Activated CD8-positive, alpha-beta memory T cell treated with anti-CD3 and anti-CD28 coated beads for 4 hours (primary cell): ENCODE measurements around the gene ADAMTS9.

Experiments
- DNase-seq, 2 donors: peaks; one replicate each; pipeline ENCODE4 v3.0.0-alpha.2; 2020; ENCODE audit warnings: low read depth in 2 of 2

ADAMTS9 gene

DNA sequence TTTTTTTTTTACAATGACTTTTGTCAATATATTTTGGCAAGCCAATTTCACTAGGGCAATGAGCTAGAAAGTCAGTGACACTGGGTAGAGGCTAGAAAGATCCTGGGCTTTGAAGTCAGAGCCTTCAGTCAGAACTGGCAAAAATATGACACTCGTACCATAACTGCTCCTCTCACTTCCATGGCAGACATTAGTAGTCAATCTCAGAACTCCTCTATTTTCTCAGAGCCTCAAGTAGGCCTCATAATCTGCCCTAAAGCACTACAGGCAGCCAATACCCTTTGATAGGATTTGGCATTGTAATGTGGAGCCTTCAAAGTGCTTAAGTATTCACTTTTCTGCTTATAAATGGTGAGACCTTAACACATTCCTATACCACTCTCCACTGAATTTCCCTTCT, 67.8 kb downstream of the ADAMTS9 start:
- DNase-seq, result no peak

DNA sequence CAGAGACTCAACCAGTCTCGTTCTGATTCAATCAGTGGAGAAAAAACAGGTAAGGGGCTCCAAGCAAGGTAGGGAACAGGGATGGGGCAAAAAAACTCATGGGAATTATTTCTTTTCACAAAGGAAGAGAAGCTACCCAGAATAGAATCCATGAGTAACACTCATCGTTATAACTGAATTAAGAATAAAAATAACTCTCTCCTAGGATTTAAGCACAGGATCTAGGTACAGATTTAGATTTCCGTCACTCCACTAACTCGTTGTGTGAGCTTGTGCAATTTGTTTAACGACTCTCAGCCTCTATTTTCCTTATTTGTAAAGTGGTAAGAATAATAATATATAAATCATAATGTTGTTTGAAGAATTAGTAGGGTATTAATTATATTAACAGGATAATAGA, 68.6 kb downstream of the ADAMTS9 start:
- no peak for DNase-seq

DNA sequence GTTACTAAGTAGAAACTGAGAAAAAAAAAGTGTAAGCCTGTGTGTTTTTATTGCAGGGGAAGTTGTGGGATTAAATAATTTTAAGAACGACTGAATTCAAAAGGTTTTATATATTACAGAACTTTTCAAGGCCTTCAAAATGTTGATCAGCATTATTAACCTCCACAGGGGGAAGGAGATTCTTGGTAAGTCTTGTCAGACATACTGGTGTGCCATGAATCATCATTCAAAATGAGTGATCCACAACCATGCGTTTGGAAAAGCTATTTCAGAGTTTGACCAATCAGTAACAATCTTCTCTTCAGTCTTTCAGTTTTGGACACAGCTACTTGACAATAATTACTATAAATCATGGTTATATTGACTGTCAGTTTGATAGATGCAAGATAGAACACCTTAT, 70.2 kb downstream of the ADAMTS9 start:
- DNase-seq, result no peak

DNA sequence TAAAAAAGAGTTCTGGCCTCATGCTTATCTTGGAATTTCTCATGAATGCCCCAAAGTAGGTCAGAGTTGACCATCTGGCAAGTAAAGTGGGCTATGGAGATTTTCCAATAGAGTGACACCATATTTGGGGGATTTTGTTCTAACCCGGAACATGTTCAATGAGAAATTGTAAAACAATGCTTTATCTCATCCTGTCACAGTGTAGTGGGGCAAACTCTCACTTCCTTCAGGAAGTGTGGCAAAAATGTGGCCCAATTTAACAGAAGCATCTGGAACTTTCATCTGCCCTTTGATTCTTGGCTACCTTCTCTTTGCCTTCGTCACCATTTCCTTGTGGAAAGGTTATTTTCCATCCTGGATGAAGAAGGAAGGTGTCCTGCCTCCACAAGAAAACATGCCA, 70.8 kb downstream of the ADAMTS9 start:
- no peak for DNase-seq

DNA sequence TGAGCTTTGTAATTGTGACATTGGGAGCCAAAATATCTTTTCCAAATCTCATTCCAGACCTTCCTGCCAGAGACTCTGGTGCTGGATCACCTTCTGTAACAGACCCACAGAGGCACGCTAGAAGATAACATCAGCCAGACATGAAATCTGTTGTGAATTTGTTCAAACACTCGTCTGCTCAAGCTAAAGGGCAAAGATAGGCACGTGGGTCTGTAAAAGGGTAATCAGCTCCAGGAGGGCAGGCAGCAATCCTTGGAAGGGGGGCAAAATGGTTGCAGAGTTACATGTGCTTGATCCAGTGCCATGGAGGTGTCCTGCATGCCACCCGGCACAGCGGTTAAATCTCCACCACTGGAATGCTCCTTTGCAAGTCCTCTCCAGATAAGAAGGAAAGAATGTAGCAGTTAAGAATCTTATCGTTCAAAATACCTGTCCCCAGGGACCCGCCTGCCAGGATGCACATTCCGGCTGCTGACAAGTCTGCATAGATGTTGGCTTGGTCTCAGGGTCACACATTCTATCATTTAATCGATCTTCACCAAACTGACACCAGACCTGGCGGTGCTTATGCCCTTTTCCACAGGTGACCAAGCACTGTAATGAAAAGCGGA, 74.8 kb downstream of the ADAMTS9 start:
- no peak for DNase-seq

DNA sequence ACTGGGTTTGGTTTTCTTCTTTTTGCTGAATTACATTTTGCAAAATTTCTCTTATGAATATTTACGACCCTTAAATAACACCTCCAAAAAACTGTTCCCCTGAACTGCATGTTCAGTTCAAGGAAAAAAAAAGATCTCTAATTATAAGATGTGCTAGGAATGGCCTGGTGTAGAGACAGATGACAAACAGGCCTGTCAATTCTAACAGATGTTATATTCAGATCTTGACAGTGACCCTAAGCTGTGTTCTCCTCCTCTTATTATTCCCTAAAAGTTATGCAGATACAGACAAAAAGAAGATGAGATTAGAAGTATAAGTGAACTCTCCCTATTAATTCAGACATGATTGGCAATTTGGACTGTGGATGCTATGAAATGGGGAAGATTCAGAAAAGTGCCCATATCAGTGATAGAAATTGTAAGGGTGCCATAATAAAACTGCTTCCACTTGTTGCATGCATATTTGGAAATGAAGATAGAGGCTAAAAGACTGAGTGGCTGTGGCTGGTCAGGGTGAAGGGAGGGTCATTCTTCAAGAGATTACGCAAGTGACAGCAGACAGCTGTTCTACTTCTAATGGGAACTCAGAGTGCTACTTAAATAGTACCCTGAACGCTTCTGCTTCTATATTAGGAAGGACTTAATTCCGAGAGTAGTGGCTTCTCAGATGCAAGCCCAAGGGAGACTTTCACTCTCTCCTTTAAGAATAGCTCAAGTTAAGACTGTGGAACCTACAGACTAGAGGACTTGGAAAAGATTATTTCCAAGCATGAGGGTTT, 75.5 kb downstream of the ADAMTS9 start:
- DNase-seq, result no peak

DNA sequence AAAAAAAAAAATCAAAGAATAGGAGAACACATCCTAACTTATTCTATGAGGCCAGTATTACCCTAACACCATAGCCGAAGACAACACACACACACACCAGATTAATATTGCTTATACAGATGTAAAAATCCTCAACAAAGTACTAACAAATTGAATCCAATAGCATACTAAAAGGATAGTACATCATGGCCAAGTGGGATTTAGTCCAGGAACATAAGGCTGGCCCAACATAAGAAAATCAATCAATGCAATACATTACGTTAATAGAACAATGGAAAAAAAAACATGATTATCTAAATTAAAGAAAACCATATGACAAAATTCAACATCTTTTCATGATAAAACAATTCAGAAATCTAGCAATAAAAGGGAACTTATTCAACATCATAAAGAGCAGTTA, 79.1 kb downstream of the ADAMTS9 start:
- no peak for DNase-seq

DNA sequence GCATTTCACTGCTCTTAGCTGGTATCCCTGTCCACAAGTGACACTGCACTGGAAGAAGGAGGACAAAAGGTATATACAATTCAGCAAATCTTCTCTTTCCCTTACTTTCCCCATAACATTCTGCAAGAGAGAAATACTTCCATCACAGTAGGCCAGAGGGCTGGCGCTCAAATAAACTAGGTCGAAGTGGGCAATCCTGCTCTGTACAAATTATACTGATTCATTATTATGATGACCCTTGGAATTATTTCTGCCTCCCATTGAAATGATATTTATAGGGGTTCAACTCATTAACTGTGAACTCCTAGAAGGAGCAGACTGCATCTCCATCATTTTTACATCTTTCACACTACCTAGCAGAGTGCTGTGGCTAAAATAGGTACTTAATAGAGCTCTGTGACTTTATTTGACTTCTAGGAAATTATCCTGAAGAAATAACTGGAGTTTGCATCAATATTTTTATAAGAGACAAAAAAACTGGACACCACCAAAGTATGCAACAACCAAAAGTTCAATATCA, 80.7 kb downstream of the ADAMTS9 start:
- DNase-seq, result no peak

DNA sequence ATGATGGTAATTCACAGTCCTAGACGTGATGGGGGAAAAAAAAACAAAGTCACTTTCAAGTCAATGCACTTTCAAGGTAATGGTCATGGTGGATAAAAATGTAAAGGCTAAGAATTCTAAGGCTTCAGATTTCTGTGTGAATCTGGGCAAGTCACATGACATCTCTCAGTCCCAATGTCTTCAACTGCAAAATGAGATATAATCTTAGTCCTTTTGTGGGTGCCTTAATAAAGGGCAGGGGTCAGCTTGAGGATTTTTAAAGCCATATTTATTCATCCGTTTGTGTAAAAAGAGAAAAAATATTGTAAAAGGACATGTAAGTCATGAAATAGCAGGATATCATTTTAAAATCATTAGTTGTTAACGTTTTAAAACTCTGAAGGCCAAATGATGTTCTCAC, 83.5 kb downstream of the ADAMTS9 start:
- no peak for DNase-seq

DNA sequence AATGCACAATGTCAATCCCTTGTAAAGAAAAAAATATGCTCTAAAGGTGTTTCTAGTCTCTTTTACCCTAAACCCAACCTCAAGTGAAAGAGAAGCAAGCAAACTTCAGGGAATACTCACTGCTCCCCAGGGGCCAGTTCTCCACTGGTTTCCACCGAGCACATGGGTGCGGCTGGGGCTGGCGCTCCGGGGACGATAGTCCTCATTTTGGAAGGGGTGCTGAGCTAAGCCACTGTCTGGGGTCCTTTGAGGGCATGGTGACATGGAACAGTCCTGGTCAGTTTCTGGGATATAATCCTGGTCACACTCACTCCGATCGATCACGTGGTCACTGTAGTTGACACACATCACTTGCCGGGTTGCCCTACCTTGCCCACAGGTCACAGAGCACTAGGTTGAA, 86.0 kb downstream of the ADAMTS9 start:
- DNase-seq, result no peak

DNA sequence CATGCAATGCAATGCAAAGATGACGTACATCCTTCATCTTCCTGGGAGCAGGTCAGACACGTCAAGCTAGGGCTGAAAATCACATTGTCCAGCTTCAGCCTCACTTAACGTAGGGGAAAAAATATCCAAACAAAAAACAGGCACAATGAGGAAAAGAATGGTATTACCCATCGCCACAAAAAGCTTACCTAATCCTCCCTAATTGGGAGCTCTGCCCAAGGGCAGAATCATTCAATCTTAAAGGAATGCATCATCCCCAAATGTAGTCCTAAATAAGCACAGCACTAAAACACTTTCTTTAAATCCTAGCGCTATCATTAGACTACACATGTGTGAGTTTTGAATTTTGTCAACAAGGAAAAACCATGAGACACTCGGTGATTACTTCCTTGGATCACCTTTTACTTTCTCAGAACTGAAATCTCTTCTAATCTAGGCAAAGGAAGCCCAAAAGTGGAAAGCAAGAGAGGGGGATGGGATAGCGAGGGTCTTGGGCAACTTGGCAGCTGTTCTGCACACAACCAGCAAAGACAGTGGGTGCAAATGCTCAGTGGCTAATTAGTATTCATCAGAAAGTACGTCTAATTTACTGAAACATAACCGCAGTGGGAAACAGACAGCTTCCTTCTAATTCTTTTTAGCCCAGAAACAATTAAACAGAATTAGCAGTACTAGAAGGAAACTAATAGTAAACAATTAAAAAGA, 87.4 kb downstream of the ADAMTS9 start:
- DNase-seq, result no peak

DNA sequence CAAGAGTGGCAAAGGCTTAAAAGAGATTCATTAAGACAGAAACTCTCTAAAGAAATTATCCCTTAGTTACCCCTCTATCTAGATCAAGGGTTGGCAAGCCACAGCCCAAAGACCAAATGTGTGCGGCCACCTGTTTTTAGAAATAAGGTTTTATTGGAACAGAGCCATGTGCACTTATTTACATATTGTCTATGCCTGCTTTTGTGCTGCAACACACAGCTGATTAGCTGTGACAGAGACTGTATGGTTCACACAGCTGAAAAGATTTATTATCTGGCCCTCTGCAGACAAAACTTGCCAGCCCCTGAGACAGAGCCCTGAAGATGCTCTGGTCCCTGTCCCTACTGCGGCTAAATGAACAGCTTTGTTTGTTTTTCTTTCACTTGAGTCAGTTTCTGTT, 88.1 kb downstream of the ADAMTS9 start:
- no peak for DNase-seq

DNA sequence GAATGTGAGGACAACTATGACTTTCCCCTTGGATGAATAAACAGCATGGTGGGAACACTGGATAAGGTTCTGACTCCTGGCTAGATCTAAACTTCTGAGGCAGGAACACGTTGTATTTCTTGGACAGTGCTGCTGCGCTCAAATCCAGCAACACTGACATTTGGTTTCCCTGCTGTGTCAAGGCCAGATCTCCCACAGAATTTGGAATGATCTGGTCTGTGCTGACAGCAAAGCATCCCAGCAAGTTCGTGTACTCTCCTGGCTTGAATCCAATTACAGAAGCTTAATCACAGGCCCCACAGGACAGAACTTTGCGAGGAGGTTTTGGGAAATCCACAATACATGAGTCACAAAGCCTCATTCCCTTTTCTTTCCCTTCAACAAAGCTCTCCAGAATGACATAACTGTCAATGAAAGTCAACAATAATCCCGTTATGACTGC, 92.5 kb downstream of the ADAMTS9 start:
- no peak for DNase-seq

DNA sequence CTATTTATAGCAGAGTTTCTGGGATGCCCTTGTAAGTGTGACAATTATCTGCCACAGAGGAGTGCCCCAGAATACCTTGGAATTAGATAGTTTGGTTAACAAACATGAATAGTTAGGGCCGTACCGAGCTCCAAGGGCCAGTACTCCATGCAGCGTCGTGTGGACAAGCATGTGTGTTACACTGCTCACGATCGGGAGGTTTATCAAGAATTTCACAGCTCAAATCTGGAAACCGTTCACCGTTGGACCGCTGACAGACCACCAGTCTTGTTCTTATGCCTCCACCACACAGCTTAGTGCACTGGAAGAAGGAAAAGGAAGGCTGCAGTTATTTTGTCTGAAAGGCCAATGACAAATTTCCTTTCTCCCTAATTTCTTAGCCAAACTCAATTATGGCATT, 93.7 kb downstream of the ADAMTS9 start:
- no peak for DNase-seq

DNA sequence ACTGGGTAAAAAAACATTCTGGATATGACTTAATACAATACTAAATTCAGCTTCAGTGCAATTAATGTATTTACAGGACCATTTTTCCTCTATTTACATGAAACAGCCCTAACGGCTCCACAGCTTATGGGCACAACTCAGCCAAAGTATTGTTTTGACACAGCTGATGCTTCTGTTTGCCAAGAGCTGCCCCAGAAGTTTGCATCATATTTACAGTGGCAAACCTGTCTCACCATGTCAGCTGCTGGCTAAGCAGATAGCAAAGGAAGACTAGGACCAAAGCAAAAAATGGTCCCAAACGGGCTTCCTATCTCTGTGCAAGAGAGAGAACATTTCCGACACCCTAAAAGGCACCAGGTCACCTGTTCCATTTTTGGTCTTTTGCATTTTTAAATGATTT, 94.5 kb downstream of the ADAMTS9 start:
- no peak for DNase-seq

DNA sequence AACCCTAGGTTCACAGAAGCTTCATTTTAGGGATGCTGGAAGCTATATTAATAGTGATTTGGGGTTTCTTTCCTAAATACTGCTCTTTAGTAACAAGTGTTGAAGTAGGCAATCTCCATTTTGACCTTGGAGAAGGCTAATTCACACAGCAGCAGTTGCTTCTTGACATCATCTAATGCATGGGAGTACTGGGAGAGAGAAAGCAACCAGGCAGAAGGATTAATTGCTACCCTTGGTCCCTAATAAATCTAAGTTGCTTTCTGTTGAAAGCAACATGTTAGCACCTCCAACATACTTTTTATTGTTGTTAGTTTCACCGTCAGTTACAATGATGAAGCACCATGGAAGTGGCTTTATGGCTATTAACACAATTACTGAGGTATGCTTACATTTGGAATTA, 96.2 kb downstream of the ADAMTS9 start:
- DNase-seq, result no peak

DNA sequence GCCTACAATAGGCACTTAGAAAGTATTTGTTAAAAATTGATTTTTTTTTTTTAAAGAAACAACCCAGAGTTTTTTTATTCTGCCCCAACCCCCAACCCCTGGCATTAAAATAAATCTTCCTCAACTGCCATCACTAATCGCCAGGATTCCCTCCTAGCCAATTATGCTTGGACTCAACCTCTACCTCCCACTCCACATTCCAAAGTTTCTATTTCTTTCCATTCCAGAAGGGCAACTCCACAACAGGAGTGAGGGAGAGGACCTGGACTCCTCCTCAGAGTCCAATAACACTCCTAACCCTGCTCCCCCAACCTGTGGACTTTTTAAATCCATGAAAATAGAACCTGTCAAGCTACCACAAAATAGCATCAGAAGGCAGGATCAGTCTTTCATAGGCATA, 99.4 kb downstream of the ADAMTS9 start:
- no peak for DNase-seq

DNA sequence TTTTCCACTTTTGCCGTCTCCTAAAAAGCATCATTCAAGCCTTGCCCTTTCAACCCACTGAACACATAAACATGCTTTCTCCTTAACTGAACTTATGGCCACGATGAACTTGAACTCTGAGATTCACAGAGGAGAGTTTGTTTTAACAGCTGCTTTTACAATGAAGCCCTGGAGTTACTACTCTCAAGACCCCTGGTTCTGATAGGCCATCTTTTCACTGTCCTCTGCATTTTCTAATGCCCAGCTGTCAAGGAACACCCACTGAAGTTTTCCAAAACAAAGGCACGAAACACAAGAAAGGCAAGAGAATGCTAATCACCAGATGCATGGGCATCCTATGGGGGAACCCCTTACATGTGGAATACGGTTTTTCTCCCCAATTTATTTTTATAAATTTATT, 100.8 kb downstream of the ADAMTS9 start:
- DNase-seq, result no peak

DNA sequence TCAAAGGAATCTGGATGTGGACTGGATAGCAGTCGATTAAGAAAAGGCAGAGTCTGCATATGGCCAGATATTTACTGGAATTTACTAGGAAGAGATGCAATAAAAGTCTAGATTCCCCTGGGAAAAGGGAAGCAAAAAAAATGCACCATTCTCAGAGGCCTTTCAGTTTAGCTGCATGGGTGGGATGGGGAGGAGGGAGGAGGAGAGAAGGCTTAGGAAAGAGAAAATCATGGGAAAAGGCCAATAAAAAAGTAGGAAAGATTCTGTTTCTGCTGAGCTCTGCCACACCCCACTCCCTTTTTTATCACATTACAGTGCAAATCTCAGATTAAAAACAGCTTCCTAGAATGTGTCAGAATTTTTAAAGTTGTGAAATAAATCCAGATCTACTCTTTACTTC, 103.6 kb downstream of the ADAMTS9 start:
- no peak for DNase-seq

DNA sequence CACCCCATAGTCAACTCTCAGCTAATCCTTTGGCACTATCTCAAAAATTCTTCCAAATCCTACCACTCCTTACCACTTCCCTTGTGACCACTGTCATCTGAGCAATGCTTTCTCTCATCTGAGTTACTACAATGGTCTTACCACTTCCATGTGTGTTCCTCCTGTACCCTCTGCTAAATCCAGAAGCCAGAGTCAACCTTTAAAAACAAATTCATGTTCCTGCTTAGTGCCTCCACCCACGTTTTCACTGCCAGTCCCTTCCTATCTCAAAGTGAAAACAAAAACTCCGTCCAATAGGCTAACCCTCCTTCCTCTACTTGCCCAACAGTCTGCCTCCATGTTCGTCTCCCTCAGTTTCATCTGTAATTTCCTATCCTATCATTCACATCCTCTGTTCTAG, 109.0 kb downstream of the ADAMTS9 start:
- DNase-seq, result no peak

DNA sequence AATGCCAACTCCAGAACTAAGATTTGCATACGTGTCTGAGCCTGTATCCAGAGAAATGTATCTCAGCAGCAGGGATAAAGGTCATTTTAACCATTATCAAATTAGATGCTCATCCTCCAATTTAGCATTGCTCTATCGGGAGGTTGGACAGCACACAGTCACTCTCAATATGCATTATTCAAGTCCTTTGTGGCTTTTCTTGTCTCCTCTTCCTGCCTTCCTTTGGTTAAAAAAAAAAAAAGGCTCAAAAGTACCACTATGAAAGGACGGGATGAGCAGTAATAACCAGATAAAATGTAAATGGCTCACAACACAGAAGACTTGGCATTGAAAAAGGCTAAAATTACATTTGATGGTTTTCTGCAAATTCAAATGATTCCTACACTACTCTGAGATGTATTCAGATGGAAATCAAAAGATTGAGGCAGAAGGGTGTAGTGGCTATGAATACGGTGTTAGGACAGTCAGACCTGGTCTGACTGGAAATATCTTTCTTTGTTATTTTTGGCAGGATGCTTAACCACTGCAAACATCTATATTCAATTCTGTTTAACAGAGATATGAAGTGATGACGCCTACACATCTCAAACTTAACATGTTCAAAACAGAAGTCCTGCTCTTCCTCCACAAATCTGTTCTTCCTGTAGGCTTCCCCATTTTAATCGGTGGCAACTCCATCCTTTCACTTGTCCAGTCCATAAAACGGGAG, 109.6 kb downstream of the ADAMTS9 start:
- DNase-seq, result no peak

DNA sequence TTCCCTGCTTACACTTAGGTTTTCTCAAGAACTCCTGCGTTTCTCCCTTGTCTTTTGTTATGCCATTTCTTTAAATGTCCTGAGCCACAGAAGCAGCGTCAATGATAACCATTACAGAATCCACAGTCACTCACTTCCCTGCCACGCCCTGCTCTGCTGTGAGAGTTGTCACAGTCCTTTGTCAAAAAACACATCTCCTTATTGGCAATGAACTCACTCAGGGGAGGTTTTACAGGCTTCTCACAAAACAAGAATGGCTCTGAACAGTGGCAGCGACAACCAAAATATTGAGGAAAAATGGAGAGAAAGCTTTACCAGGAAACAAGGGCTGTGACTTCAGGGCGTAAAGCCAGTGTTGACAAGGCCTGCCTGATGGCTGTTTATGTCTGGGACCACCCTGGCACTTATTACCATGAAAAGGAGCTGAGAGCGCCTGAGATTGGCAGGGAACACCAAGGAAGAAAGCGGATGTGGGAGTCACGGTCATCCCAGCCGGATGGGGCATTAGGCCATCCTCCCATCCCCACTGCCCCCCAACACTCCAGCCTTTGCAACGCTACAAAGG, 111.5 kb downstream of the ADAMTS9 start:
- no peak for DNase-seq
